GM18861 (cell line): Measurements from ENCODE around the gene FAM76B.

Source experiments
- ATAC-seq: cut with Tn5 transposase; IDR thresholded peaks from one replicate; pipeline ENCODE4 v1.9.1; 2021; ENCODE audit not compliant: unreplicated experiment

FAM76B gene

DNA sequence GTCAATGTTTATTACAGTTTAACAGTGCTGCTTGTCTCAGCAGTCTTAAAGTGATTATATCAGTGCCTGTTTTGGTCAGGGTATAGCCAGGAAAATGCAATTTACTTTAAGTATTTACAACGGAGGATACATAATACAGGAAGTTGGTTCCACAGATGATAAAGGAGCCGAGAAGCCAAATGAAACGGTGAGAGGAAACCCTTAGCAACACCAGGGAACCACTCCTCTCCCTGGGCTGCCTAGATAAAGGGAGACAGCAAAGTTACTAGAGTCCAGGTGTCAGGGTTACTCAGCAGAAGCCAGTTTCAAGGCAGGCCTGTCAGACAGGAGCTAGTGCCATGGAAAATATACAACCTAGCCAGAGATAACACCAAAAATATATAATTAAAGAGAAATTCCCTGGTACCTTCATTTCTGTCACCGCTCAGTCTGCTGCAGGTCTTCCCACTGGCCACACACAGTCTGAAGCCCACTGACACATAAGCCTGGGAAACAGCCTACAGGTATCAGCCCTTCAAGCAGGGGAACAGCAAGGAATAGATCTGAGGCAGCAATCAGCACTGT is 55.5 kb downstream of the FAM76B start:
- no peak for ATAC-seq

DNA sequence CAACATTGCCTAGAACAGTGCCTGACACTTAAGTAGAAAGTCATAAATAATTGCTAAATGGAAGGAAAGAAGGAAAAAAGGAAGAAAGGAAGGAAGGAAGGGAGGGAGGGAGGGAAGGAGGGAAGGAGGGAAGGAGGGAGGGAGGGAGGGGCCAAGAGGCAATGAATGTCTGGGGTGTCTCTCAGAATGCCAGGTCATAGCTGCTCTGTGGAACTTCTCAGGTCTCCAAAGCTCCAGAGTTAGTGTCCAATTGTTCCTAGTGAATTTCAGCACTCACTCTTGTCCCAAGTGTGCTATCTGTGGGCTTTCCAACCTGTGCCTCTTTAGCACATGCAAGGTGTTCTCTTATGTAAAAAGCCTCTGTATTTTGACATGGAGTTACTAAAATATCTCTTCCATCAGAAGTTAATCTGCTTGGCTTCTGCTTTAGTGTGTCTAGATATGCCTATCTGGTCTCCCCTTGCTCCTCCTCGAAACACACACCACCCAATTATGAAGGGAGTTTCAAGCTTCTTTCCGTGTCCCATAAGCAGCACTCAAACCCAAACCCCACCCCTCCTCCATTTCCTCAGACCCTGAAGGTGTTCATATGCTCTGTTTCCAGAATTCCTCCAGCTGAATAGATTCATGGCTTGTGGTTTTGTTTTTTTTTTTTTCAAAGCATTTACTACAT is 56.5 kb downstream of the FAM76B start:
- no peak for ATAC-seq

DNA sequence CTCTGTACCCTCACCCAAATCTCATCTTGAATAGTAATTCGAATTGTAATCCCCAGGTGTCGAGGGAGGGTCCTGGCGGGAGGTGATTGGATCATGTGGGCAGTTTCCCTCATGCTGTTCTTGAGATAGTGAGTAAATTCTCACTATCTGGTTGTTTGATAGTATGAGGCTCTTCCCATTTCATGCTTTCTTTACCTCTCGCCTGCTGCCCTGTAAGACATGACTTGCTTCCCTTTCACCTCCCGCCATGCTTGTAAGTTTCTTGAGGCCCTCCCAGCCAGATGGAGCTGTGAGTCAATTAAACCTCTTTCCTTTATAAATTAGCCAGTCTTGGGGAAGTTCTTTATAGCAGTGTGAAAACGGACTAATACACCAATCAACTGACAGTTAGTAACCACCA is 60.1 kb downstream of the FAM76B start:
- no peak for ATAC-seq

DNA sequence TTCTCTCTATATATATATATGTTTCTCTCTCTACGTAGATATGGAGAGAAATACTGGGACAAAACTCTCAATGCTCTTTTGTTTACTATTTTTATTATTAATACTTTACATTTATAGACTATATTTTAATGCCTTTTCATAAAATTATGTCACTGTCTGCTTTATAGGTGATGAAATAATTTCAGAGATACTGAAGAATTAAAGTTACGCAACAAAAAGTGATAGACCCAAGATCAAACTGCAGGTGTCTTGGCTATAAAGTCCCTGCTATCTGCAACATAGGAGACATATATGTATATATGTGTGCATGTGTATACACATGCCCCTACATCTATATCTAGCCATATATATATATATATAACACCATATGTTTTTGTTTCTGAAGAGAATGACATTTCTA is 60.8 kb downstream of the FAM76B start:
- ATAC-seq: no peak

DNA sequence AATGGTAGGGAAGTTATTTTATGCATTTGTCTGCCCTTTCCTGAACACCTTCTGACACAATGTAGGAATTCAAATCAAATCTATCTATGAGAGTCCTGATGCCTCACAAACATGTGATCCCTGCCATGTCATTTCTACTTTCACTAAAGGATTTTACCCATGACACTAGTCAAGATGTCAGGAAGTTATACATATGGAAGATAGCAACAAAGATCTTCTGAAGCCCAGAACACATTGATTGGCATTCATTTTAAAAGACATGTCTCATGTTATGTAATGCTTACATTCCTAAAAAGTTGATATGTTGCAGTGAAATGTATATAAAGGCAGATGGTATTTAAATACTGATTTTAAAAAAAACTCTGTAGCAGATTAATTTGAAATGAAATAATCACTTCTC is 61.5 kb downstream of the FAM76B start:
- ATAC-seq: no peak

DNA sequence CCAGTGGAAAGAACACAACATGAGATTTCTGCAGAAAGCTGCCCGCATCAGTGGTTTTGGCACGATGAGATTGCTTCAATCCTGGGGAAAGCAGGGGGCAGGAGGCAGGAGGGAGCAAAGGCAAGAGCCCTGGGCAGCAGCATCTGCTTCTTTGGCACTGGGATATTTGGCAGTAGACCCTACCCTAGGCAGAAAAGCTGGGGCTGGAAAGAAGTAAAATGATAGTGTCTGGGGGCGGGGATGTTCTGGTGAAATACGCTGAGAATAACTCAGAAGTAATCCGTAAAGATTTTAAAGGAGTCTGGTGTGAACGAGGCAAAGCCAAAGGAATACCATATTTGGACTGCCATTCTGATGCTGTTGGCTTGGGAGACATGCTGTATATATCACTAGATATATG is 62.0 kb downstream of the FAM76B start:
- ATAC-seq: no peak

DNA sequence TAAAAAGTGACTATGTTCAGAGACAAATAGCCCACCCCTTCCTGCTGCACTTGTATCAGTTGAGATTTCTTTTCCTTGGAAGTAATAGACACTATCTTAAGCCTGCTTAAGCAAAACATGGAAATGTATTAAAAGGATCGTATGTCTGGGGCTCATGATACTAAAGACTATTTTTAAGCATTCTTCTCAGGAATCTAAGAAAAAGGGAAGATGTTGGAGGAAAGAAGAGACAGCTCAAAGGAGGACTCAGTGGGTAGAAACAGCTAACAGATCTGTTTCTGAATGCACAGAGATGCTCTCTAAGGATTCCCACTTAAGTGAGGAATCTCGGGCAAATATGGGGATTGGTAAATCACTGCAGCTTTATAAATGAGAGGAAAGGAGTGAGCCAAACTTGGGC is 62.5 kb downstream of the FAM76B start:
- ATAC-seq: no peak

DNA sequence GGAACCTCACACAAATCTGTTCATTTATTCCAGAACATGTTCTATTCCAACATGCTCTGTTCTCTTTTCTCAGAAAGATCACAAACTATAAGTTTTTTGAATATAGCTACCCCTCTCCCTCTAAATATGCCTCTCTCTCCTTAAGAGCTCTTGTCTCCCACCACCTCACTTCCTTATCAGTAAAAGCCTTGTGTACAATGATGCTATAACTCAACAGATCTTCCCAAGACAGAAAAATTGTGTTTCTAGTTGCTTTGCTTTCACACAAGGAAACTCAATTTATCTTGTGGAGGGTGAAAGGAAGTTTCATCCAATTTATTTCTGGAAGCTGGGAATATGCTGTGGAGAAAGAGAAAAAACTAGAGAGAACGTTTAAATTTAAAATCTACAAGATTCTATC is 64.4 kb downstream of the FAM76B start:
- no peak for ATAC-seq

DNA sequence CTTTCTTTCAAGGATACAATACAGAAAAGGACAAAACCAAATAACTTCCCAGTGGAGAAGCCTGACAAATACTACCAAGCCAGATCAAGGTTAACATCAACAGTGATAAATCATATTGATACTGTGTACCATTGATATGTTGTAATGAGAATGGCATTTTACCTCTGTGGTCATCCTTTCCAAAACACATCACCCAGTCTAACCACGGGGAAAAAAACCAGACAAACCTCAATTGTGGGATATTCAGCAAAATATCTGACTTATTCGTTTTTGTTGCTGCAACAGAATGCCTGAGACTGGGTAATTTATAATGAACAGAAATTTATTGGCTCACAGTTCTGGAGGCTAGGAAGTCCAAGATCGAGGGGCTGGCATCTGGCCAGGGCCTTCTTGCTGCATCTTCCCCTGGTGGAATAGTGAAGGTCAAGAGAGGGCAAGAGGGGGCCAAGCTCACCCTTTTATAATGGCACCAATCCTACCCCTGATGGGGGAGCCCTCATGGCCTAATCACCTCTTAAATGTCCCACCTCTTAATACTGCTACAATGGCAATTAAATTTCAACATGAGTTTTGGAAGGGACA is 66.1 kb downstream of the FAM76B start:
- ATAC-seq: no peak

DNA sequence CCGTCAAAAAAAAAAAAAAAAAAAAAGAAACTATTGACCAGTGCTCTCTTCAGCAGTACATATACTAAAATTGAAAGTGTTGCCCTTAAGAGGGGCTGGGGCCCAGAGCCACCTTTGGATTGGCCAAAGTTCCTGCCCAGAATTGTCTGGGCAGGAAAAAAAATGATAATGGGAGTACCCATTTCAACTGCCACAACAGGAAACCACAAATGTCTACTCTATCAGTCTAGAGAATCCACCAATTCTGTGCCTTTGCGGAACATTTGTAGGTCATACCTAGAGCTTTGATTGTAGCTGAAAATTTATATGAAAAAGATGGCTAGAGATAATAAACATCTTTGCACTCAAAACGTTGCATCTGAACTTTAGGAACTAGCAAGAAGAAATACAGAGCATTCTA is 69.4 kb downstream of the FAM76B start:
- ATAC-seq: no peak
